HG02943 (cell line): ENCODE measurements around the gene DOP1B.
"Not testable (repeated sequence)": the region's sequence is repeated elsewhere in the genome, so short reads cannot be mapped to it uniquely, and the experiment has no call there.

Experiments used
- ATAC-seq: cut with Tn5 transposase; IDR thresholded peaks from one replicate; pipeline ENCODE4 v1.9.1; 2021; ENCODE audit warnings: mild to moderate bottlenecking, low read depth, moderate library complexity; ENCODE audit not compliant: unreplicated experiment

Gene DOP1B

DNA sequence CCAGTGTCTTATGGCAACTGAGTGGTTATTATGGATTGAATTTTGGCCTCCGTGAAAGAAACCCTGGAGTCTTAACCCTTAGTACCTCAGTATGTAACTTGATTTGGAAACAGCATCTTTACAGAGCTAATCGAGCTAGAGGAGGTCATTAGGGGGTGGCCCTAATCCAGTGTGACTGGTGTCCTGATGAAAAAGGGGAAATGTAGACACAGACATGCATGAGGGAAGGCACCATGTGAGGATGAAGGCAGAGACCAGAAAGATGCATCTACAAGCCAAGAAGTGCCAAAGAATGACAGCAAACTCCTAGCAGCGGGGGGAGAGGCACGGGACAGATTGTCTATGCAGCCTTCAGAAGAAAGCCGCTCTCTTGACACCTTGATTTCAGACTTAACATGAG lies 14.7 kb downstream of the DOP1B start:
- ATAC-seq: no peak

DNA sequence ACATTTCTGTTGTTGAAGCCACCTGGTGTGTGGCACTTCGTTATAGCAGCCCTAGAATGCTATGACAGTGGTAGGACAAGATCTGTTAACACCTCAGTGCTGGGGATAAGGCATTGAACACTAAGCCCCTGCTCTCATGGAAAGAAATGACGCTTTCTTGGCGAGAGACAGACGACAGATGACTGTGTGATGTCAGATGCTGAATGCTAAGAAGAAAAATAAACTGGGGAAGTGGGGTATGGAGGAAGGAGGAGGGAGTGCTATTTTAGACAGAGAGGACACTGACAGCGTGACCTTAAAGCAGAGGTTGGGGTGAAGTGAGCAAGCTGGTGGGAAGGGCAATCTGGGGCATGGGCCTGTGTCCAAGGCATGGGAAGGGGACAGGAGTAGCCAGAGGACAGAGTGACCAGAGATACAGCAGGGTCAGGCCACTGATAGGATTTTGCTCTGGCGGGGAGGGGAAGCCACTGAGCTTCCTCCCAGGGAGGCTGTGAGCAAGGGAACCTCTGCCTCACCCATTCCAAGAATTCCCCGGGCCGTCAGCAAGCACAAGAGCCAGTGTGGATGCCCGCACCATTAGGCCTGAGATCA lies 15.2 kb downstream of the DOP1B start:
- no peak for ATAC-seq

DNA sequence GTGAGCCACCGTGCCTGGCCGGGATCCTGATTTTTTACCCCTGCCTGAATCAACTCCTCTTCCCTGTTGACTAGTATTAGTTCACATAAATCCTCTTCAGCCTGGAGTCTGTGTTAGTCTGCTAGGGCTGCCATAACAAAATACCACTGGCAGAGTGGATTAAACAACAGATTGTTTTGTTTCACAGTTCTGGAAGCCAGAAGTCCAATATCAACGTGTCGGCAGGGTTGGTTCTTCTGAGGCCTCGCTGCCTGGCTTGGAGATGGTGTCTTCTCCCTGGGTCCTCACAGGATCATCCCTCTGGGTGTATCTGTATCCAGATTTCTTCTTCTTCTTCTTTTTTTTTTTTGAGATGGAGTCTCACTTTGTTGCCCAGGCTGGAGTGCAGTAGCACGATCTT lies 18.2 kb downstream of the DOP1B start:
- no peak for ATAC-seq

DNA sequence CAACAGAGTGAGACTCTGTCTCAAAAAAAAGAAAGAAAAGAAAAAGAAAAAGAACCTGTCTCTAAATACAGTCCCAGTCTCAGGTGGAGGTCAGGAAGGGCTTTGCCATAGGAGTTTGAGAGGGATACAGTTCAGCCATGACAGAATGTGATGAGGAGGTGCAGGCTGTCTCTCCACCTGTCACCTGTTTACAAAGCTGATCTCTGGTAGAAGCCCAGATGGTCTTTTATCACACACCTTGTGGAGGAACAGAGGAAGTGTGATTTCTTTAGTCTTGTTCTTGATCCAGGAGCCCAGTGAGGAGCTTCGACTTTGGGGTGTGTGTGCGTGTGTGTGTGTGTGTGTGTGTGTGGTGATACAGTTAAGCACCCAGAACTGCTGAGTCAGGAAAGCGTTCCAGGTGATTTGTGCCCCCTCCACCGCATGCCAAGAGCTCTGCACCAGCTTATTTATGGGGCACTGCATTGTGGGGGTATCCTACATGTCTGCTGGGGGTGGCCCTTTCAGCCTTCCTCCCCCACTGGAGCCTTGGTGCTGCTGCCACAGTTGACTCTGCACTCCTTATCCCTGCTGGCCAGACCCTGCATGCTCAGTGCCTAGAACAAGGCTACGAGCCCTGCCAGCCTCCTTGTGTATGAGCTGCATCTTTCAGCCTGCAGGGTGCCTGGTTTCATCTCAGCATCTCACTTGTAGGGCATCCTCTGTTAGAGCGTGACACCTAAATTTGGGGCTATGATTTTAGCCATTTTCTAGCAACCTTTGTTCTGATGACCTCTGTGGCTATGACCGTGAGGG lies 19.3 kb downstream of the DOP1B start:
- ATAC-seq: no peak

DNA sequence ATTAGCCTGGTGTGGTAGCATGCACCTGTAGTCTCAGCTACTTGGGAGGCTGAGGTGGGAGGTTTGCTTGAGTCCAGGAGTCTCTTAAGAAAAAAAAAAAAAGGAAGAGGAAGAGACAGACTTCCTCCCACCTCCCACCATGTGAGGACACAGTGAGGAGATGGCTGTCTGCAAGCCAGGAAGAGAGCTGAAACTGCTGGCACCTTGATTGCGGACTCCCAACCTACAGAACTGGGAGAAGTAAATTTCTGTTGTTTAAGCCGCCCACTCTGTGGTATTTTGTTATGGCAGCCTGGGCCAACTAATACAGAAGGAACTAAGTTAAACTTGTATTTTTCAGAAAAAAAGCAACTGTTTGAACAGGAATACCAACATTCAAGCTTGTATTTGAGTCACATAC lies 21.7 kb downstream of the DOP1B start:
- no peak for ATAC-seq

DNA sequence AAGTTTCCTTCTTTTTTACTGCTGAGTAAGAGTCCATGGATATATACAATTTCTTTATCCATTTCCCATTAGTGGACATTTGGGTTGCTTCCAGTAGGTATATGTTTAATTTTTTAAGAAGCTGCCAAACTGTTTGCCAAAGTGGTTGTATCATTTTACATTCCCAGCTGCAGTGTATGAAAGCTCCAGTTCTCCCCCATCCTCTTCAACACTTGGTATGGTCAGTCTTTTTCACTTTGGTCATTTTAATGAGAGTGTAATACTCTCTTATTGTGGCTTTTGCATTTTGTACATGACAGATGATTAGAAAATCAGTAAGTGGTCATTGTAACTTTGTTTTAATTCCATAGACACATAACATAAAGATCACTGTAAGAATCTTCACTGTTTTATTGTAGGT lies 22.5 kb downstream of the DOP1B start:
- no peak for ATAC-seq

DNA sequence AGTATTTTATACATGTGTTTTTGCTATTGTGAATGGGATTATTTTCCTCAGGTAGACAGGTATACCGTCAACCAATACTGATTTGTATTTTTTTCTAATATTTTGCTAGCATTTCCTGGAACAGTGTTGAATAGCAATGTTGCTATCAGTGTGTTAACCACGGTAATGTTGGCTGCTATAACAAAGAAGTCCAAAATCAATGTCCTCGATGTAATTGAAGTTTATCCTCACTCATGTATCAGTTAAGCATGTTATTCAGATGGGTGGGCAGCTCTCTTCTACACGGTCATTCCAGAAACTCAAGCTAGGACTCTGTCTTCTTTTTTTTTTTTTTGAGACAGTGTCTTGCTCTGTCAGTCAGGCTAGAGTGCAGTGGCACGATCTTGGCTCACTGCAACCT lies 24.3 kb downstream of the DOP1B start:
- no peak for ATAC-seq

DNA sequence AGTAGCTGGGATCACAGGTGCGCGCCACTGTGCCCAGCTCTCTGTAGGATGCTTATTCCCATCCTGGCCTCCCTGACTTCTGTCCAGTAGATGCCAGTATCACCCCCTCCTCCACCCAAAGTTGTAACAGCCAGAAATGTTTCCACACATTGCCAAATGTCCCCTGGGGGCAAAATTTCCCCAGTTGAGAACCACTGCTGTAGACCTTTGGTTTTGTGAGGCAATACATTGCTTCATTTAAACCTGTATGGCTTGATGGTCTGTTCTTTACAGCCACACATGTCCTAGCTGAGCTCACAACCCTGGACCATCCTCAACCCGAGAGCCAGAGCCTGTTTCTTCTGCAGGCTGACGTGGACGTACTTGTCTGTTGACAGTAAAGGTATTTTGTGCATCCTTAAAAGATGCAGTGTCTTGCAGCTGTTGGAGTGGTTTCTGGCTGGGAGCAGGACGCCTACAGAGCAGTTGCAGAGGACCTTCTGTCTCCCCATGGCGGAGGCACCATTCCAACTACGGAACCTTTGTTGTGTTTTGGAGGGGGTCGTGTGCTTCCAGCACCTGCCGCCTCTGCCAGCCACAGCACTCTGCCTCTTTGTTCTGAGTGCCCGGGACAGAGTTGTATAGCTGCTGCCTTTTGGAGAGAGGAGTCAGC lies 26.6 kb downstream of the DOP1B start:
- no peak for ATAC-seq

DNA sequence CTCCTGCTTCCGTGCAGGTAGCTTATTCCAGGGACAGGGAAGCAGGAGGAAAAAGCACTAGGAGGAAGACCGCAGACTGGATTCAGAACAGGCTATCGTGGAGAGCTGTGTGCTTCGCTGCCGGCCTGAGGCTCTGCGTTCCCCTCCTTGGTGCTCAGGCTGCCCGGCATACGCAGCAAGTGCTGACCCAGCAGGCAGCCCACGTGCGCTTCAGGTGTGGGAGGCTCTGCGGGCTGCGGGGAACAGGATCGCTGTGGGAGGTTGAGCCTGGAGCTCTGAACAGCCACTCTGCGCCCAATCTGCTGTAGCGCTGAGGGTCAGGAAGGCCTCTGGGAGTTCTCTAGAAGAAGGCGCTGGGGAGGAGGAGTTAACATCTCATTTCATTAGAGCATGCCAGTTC lies 27.9 kb downstream of the DOP1B start:
- ATAC-seq: no peak

DNA sequence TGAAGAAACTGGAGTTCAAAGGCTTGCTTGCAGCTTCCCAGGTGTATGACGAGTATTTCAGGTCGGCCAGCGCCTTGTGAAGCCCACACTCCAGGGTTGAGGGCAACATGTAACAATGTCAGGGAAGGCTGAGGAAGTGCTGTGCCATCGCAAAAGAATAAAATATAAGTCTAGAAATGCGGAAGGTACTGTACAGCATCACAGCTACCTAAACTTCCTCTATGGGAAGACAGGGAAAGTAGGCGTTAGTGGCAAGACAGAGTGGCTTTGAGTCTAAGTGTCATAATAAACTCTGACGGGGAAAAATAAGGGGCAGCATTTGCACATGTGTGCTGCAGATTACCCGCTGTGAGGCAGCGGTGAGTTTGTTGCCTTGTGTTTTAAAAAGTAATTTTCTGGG lies 28.9 kb downstream of the DOP1B start:
- no peak for ATAC-seq

DNA sequence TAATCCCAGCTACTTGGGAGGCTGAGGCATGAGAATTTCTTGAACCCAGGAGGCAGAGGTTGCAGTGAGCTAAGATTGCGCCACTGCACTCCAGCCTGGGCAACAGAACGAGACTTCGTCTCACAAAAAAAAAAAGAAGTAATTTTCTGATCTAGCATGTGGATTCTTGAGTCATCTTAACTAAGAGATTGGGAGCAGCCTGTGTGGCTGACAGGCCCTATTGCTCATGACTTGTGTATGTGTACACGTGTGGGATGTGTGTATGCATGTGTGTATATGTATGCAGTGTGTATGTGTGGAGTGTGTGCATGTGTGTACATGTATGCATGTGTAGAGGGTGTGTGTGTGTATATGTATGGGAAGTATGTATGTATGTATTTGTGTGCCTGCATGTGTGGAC lies 29.5 kb downstream of the DOP1B start:
- ATAC-seq: no peak

DNA sequence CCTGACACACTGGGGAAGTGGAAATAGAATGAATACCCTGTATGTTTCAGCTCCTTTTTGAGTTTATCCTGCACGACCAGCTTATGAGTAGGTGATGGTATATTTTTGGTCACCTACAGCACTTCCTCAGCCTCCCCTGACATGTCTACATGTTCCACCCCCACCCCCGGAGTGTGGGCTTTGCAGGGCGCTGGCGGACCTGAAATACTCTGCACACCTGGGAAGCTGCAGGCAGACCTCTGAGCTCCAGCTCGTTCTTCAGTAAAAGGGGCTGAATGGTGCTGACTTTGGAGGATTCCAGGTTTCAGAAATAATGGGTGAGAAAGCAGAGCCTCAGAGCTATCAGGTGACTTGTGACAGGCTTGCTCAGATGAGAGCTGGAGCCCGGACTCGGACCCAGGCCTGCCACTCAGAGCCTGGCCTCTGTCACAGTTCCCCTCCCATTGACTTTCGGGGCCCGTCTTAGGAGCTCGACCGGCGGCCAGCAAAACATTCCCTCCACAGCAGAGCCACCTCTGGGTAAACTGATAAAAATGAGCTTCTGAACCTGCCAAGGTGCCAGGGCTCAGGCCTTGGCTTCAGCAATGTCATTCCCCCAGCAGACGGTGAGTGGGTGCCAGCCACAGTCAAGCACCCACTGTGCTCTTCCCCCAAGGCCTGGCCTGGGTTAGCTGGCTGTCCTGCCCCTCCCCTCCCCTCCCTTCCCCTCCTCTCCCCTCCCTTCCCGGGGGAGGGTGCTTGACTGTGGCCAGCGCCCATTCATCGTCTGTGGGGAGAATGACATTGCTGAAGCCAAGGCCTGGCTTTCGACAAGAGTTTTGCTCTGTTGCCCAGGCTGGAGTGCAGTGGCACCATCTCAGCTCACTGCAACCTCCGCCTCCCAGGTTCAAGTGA lies 30.1 kb downstream of the DOP1B start:
- no peak for ATAC-seq

DNA sequence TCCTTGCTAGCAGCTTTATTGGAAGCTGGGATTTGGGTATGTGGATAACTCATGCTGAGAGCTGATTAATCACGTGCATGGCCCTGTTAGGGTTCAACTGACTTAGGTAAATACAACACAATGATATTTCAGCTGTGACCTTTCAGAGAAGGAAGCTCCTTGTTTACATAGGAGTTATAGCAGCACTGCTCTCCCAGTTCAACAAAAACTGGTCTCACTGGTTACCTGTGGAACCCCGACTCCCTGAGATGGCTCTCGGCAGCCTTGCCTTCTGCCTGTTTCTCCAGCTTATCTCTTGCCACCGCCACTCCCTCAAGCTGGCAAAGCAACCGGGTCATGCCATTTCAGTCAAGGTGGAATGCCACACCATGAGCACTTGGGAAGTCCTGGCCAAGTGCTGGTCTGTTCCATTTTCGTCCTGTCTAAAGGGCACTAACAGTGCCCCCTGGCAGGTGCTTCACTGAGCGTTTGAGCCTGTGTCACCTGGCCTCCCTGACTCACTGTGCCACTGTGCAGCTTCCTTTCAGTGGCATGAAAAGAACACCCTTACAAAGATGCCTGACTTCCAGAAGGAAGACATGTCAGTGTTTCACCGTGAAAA lies 31.6 kb downstream of the DOP1B start:
- ATAC-seq: no peak

DNA sequence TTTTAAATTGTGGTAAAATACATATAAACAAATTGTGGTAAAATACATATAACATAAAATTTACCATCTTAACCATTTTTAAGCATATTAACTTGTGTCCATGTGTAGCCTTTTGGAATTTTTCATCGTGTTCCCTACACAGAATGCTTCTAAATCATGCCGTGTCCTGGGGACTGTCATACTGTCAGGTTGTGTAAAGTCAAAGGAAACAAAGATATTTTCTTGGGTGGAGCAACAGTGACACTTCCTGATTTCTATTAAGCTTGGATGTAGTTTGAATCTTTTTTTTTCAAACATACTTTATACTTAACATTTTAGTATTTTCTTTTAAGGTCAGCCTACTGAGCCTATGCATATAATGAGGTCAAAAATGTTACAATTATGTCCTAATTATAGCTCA lies 32.3 kb downstream of the DOP1B start:
- no peak for ATAC-seq

DNA sequence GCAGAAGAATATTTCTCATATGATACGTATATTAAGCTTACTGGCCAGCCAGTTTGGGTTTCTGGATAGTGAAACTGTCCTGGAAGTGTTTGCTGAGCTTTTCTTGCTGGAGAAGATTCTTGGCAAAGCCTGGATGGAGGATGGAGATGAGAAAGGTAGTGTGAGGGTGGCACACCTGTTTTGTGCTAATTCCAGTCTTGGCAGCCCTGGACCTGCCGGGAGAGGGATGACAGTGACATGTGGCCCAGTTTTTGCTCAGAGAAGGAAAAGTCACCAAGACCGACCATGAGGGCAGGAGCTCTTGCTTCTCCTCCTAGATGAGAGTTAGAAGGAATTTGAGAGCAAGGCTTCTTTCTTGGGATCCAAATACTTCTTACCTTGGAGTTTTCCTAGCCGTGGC lies 34.1 kb downstream of the DOP1B start:
- no peak for ATAC-seq

DNA sequence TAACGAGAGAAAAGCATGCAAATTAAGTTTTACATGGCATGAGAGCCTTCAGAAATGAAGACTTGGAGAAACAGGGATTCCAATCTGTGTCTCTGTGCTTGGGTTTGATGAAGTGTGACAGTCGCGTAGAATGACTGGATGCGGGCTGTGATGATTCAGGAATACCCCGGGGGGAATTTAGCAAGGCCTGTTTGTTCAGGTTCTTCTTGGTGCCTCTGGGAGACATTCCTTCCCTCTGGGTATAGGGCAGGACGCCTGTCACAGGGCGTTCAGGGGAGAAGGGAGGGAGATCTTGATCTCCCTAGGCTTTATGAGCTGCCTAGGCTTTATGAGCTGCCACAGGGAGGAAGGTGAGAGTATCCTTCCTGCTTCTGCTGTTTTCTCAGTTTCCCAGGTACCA lies 36.6 kb downstream of the DOP1B start:
- ATAC-seq: no peak

DNA sequence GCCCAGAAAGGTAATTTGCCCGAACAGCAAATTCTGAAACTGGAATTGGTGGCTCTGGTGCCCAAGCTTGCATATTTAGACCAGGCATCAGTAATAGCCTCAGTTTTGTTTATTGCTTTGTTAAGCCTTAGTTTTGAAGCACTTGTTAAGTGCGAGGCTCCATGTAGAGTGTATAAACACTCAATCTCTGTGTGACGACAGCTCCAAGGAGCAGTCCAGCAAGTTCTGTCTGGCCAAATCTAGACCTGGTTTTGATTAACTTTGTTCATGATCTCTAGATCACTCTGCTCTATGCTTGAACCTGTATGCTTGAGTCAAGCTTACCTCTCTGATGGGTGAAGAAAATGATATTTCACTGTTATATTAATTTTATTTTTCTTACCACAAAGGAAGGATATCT lies 37.4 kb downstream of the DOP1B start:
- no peak for ATAC-seq

DNA sequence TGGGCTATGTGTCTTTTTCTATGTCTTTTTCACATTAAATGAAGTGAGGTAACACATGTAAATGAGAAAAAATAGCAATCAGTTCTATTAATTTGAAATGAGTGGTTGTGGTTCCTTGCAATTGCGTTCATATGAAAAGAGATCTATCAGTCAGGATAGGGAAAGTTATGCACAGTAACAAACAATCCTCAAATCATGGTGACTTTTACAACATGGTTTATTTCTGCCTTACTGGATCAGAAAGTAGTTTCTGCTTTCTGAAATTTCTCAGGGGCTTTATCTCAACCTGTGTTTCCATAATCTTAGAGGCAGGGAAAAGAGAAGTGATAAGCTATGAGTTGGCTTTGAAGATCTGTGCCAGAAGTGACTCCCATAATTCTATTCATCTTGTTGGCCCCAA lies 39.0 kb downstream of the DOP1B start:
- no peak for ATAC-seq

DNA sequence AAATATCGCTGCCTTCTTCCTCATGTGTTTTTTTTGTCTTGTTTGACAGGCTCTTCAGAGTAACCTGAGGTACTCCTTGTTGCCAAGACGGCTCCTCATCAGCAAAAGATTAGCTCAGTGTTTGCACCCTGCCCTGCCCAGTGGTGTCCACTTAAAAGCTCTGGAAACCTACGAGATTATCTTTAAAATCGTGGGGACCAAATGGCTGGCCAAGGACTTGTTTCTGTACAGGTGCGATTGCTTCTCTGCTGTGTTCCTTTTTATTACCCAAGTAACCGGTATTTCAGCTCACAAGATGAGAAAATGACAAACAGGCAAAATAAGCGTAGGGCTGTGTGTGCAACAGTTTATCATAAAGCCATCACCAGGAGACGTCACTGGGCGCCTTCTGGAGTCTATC lies 42.4 kb downstream of the DOP1B start:
- no peak for ATAC-seq

DNA sequence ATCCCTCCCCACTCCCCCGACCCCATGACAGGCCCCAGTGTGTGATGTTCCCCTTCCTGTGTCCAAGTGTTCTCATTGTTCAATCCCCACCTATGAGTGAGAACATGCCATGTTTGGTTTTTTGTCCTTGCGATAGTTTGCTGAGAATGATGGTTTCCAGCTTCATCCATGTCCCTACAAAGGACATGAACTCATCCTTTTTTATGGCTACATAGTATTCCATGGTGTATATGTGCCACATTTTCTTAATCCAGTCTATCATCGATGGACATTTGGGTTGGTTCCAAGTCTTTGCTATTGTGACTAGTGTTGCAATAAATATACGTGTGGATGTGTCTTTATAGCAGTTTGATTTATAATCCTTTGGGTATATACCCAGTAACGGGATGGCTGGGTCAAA lies 43.0 kb downstream of the DOP1B start:
- ATAC-seq: not testable (repeated sequence)
